ENCODE measurements around the gene XPNPEP1.

The XPNPEP1 gene

GRCh38 chr10:109880886-109881768 lies 42.2 kb downstream of the XPNPEP1 start:
- H3K27me3 ChIP-seq (ENCODE audit: insufficient read depth, low read length) = no peaks in the 10 kb centered on the region
- H3K9ac ChIP-seq (ENCODE audit: low read length) = no peak overlapping the region
- H3K4me3 ChIP-seq (ENCODE audit: low read depth, low read length, poor library complexity, severe bottlenecking) = no peak overlapping the region
- peaks cover 70% of the 10 kb centered on the region for H3K36me3 ChIP-seq (ENCODE audit: insufficient read depth, low read length)
- no peak overlapping the region for H3K4me2 ChIP-seq (ENCODE audit: low read length)
- H3K9me2 ChIP-seq (ENCODE audit: low read depth, low read length) = no peaks in the 10 kb centered on the region
- H3K4me1 ChIP-seq (ENCODE audit: insufficient read depth, low read length, severe bottlenecking) = peaks cover 8% of the 10 kb centered on the region
- TF ChIP-seq, protein P1, sequence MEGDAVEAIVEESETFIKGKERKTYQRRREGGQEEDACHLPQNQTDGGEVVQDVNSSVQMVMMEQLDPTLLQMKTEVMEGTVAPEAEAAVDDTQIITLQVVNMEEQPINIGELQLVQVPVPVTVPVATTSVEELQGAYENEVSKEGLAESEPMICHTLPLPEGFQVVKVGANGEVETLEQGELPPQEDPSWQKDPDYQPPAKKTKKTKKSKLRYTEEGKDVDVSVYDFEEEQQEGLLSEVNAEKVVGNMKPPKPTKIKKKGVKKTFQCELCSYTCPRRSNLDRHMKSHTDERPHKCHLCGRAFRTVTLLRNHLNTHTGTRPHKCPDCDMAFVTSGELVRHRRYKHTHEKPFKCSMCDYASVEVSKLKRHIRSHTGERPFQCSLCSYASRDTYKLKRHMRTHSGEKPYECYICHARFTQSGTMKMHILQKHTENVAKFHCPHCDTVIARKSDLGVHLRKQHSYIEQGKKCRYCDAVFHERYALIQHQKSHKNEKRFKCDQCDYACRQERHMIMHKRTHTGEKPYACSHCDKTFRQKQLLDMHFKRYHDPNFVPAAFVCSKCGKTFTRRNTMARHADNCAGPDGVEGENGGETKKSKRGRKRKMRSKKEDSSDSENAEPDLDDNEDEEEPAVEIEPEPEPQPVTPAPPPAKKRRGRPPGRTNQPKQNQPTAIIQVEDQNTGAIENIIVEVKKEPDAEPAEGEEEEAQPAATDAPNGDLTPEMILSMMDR (IDR thresholded peaks at IDR 0.05; ENCODE audit: low read length) = no peak
- TF ChIP-seq EZH2 (IDR thresholded peaks at IDR 0.05; ENCODE audit: borderline replicate concordance, low read length) = no peak
- no peaks in the 10 kb centered on the region for H3K79me2 ChIP-seq (ENCODE audit: insufficient read depth, low read length)
- no peaks in the 10 kb centered on the region for H3K9me3 ChIP-seq (ENCODE audit: low read length)
- H4K20me1 ChIP-seq (ENCODE audit: insufficient read depth, low read length) = no peaks in the 10 kb centered on the region
- no peaks in the 10 kb centered on the region for H3F3A ChIP-seq (ENCODE audit: insufficient read depth, low read length)
- no peak overlapping the region for H3K27ac ChIP-seq (ENCODE audit: low read depth, low read length, poor library complexity, severe bottlenecking)
- H2AFZ ChIP-seq (ENCODE audit: low read length) = no peak overlapping the region

- H3K4me2 ChIP-seq (ENCODE audit: low read length) = no peak overlapping the region
- no peak overlapping the region for H2AFZ ChIP-seq (ENCODE audit: low read length)
- no peaks in the 10 kb centered on the region for H3K9me2 ChIP-seq (ENCODE audit: low read depth, low read length)
- H3K9ac ChIP-seq (ENCODE audit: low read length) = no peak overlapping the region
- H3K79me2 ChIP-seq (ENCODE audit: insufficient read depth, low read length) = no peaks in the 10 kb centered on the region
- no peaks in the 10 kb centered on the region for H3K9me3 ChIP-seq (ENCODE audit: low read length)
- no peaks in the 10 kb centered on the region for H3F3A ChIP-seq (ENCODE audit: insufficient read depth, low read length)
- TF ChIP-seq EZH2 (IDR thresholded peaks at IDR 0.05; ENCODE audit: borderline replicate concordance, low read length) = no peak
- TF ChIP-seq, protein P1 (IDR thresholded peaks at IDR 0.05; ENCODE audit: low read length) = no peak
- no peaks in the 10 kb centered on the region for H3K4me1 ChIP-seq (ENCODE audit: insufficient read depth, low read length, severe bottlenecking)
- no peak overlapping the region for H3K4me3 ChIP-seq (ENCODE audit: low read depth, low read length, poor library complexity, severe bottlenecking)
- no peak overlapping the region for H3K27ac ChIP-seq (ENCODE audit: low read depth, low read length, poor library complexity, severe bottlenecking)
- H4K20me1 ChIP-seq (ENCODE audit: insufficient read depth, low read length) = no peaks in the 10 kb centered on the region
- H3K36me3 ChIP-seq (ENCODE audit: insufficient read depth, low read length) = peaks cover 73% of the 10 kb centered on the region
- H3K27me3 ChIP-seq (ENCODE audit: insufficient read depth, low read length) = no peaks in the 10 kb centered on the region
Measured at GRCh38 chr10:109877546-109877945, 45.8 kb downstream of the XPNPEP1 start.

DNA sequence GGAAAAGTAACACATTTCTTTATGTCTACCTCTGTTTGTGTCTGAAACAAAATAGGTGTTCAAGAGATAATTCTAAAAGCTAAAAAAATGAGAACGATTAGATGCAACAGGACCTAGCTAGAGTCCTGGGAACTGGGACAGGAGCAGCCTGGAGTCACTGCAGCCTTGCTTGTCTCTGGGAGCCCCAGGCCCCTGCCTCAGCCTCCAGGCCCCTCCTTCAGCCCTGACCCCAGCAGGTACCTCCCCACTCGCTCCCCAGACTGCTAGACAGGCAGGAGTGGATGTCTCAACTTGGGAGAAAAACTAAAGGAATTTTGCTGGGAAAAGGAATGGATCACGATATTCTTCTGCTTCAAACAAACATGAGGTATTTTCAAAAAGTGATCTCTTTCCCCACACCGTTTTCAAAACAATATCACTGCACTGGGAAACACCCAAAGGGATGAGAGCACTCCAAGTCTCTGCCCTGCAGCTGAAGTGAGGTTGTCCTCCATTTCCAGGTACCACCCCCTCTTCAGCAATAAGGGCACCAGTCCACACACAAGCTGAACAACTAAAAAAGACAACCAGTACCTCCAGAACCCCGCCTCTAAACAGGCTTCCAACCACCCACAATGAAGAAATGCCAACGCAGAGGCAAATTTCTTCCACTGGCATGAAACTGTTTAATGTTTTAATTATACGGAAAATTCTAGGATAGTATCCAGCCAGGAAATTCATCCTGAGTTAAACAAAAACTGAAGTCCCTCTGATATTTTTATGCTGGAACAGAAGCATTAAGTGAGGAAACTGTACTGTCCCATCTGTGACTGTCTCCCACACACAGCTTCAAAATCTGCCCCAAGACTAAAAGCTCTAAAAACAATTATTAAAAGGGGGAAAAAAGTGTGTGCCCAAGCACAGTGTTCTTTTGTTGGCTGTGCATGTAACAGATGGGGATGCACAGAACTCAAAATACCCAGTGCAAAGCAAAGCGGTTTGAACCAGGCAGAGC lies 47.2 kb downstream of the XPNPEP1 start:
- H3K4me1 ChIP-seq (ENCODE audit: insufficient read depth, low read length, severe bottlenecking) = no peaks in the 10 kb centered on the region
- no peaks in the 10 kb centered on the region for H3K27me3 ChIP-seq (ENCODE audit: insufficient read depth, low read length)
- no peaks in the 10 kb centered on the region for H4K20me1 ChIP-seq (ENCODE audit: insufficient read depth, low read length)
- H3K36me3 ChIP-seq (ENCODE audit: insufficient read depth, low read length) = peaks cover 74% of the 10 kb centered on the region
- no peaks in the 10 kb centered on the region for H3K9me3 ChIP-seq (ENCODE audit: low read length)
- no peaks in the 10 kb centered on the region for H3K9me2 ChIP-seq (ENCODE audit: low read depth, low read length)
- TF ChIP-seq, protein P1 (IDR thresholded peaks at IDR 0.05; ENCODE audit: low read length) = no peak
- TF ChIP-seq EZH2 (IDR thresholded peaks at IDR 0.05; ENCODE audit: borderline replicate concordance, low read length) = no peak
- H3K4me3 ChIP-seq (ENCODE audit: low read depth, low read length, poor library complexity, severe bottlenecking) = no peak overlapping the region
- no peak overlapping the region for H2AFZ ChIP-seq (ENCODE audit: low read length)
- no peak overlapping the region for H3K27ac ChIP-seq (ENCODE audit: low read depth, low read length, poor library complexity, severe bottlenecking)
- H3K4me2 ChIP-seq (ENCODE audit: low read length) = no peak overlapping the region
- no peaks in the 10 kb centered on the region for H3F3A ChIP-seq (ENCODE audit: insufficient read depth, low read length)
- H3K79me2 ChIP-seq (ENCODE audit: insufficient read depth, low read length) = no peaks in the 10 kb centered on the region
- H3K9ac ChIP-seq (ENCODE audit: low read length) = no peak overlapping the region

All from OCI-LY1 (cell line).